Liver (tissue), 9 donors: ENCODE measurements around the gene ACD. TPM values are rescaled to one million over a fixed set of nuclear protein-coding genes. Genes with fewer than 3 reads are reported as not detected.

Experiments used
- DNase-seq: peaks from one replicate; pipeline ENCODE4 v3.0.0-alpha.2; 2017; ENCODE audit warnings: low spot score
- H3K27ac ChIP-seq, 2 donors: one replicate each; pipeline ENCODE4 v1.7.0; 2013; ENCODE audit warnings: inconsistent platforms in 2 of 2, low read length in 2 of 2, control low read depth in 1 of 2, low read depth in 1 of 2, mild to moderate bottlenecking in 1 of 2
- H3K27me3 ChIP-seq, 4 donors: one replicate each; pipeline versions ENCODE4 v1.6.1 to v1.7.0; 2013; ENCODE audit warnings: low read length in 3 of 4, inconsistent platforms in 1 of 4, mild to moderate bottlenecking in 1 of 4, moderate library complexity in 1 of 4; ENCODE audit not compliant: control insufficient read depth in 4 of 4, insufficient read depth in 4 of 4
- H3K36me3 ChIP-seq, 4 donors: one replicate each; pipeline versions ENCODE4 v1.6.1 to v1.7.0; 2013; ENCODE audit warnings: low read length in 3 of 4, mild to moderate bottlenecking in 3 of 4, low read depth in 1 of 4, moderate library complexity in 1 of 4; ENCODE audit not compliant: control insufficient read depth in 4 of 4, insufficient read depth in 3 of 4
- H3K4me1 ChIP-seq, 4 donors: one replicate each; pipeline versions ENCODE4 v1.6.1 to v1.7.0; 2013; ENCODE audit warnings: low read length in 3 of 4, mild to moderate bottlenecking in 3 of 4, moderate library complexity in 1 of 4; ENCODE audit not compliant: control insufficient read depth in 4 of 4, insufficient read depth in 4 of 4
- H3K4me3 ChIP-seq, 3 donors: one replicate each; pipeline versions ENCODE4 v1.6.1 to v1.7.0; 2013; ENCODE audit warnings: low read length in 3 of 3, control low read depth in 1 of 3, low read depth in 1 of 3, mild to moderate bottlenecking in 1 of 3
- H3K9ac ChIP-seq, 2 donors: one replicate each; pipeline ENCODE4 v1.7.0; 2013; ENCODE audit warnings: low read length in 2 of 2, mild to moderate bottlenecking in 2 of 2, moderate library complexity in 2 of 2, control low read depth in 1 of 2, low read depth in 1 of 2
- H3K9me3 ChIP-seq, 4 donors: one replicate each; pipeline versions ENCODE4 v1.6.1 to v1.7.0; 2013; ENCODE audit warnings: low read length in 3 of 4; ENCODE audit not compliant: control insufficient read depth in 4 of 4
- EGR1 ChIP-seq, 2 donors: IDR thresholded peaks; 2 replicates each; pipeline ENCODE4 v1.6.1; 2016 to 2018; ENCODE audit warnings: antibody characterized with exemption in 2 of 2, low read depth in 2 of 2
- FOXA2 ChIP-seq: IDR thresholded peaks from 2 replicates; pipeline ENCODE4 v1.6.1; 2016; ENCODE audit warnings: antibody characterized with exemption
- GABPA ChIP-seq, 2 donors: IDR thresholded peaks in 1 of 2; conservative IDR thresholded peaks in 1 of 2; 2 replicates each; pipeline ENCODE4 v1.6.1; 2016; ENCODE audit warnings: antibody characterized with exemption in 2 of 2, mild to moderate bottlenecking in 1 of 2, moderate library complexity in 1 of 2
- HNF4A ChIP-seq, 2 donors: conservative IDR thresholded peaks; 2 replicates each; pipeline ENCODE4 v1.6.1; 2016; ENCODE audit warnings: antibody characterized with exemption in 2 of 2, mild to moderate bottlenecking in 2 of 2
- HNF4G ChIP-seq: IDR thresholded peaks from 2 replicates; pipeline ENCODE4 v1.6.1; 2016; ENCODE audit warnings: antibody characterized with exemption
- JUND ChIP-seq, 2 donors: IDR thresholded peaks; 2 replicates each; pipeline ENCODE4 v1.6.1; 2016; ENCODE audit warnings: antibody characterized with exemption in 2 of 2
- NR2F2 ChIP-seq: IDR thresholded peaks from 2 replicates; pipeline ENCODE4 v1.6.1; 2016; ENCODE audit warnings: antibody characterized with exemption
- RAD21 ChIP-seq, 2 donors: IDR thresholded peaks; 2 replicates each; pipeline ENCODE4 v1.6.1; 2016; ENCODE audit warnings: antibody characterized with exemption in 2 of 2, mild to moderate bottlenecking in 2 of 2
- REST ChIP-seq: IDR thresholded peaks from 2 replicates; pipeline ENCODE4 v1.6.1; 2016; ENCODE audit warnings: antibody characterized with exemption, mild to moderate bottlenecking
- RXRA ChIP-seq, 2 donors: IDR thresholded peaks; 2 replicates each; pipeline ENCODE4 v1.6.1; 2017 to 2018; ENCODE audit warnings: antibody characterized with exemption in 2 of 2, mild to moderate bottlenecking in 1 of 2
- TAF1 ChIP-seq: conservative IDR thresholded peaks from 2 replicates; pipeline ENCODE4 v1.6.1; 2016; ENCODE audit warnings: antibody characterized with exemption, mild to moderate bottlenecking
- YY1 ChIP-seq: IDR thresholded peaks from 2 replicates; pipeline ENCODE4 v1.6.1; 2016; ENCODE audit warnings: antibody characterized with exemption, mild to moderate bottlenecking
- ZBTB33 ChIP-seq: IDR thresholded peaks from 2 replicates; pipeline ENCODE4 v1.6.1; 2016; ENCODE audit warnings: antibody characterized with exemption
- WGBS: extraction: QIAGEN DNeasy Blood & Tissue Kit; methylation state at CpG from one replicate; pipeline ENCODE4 v1.1.7; 2013; 5-methylcytosine and 5-hydroxymethylcytosine counted together
- polyA plus RNA-seq, 2 donors: library from polyadenylated mRNA; stranded (reverse) in 1 of 2; unstranded in 1 of 2; fragments of 200-250 nt in 1 of 2; fragments of >200 nt in 1 of 2; fragmentation: Nextera tagmentation in 1 of 2; extraction: Ambion mirVana in 1 of 2; gene quantifications; one replicate each; pipeline versions ENCODE4 v1.2.1 to v1.2.3, GENCODE V29; 2013 to 2015
- total RNA-seq, 2 donors: library from RNA; depleted of rRNA; stranded (reverse); fragments of >200 nt; gene quantifications; one replicate each; pipeline ENCODE4 v1.2.3, GENCODE V29; 2014
- TF ChIP-seq, protein P1 (sequence below): IDR thresholded peaks from 2 replicates; pipeline ENCODE4 v1.6.1; 2016; ENCODE audit warnings: antibody characterized with exemption
- TF ChIP-seq, protein P2 (sequence below): fragments of 150-350 bp; IDR thresholded peaks from 2 replicates; pipeline ENCODE4 v1.5.1; 2017; ENCODE audit warnings: improper control_type of control experiment, low read depth, low read length; ENCODE audit not compliant: missing input control
- donor health status: healthy.
- donor health status: healthy.
- donor health status: healthy.
- donor health status: healthy.
- donor health status: healthy.

The ACD gene
- total and polyA plus RNA-seq, 4 donors, result 4.3 to 5.6 (median 5.1) TPM

DNA sequence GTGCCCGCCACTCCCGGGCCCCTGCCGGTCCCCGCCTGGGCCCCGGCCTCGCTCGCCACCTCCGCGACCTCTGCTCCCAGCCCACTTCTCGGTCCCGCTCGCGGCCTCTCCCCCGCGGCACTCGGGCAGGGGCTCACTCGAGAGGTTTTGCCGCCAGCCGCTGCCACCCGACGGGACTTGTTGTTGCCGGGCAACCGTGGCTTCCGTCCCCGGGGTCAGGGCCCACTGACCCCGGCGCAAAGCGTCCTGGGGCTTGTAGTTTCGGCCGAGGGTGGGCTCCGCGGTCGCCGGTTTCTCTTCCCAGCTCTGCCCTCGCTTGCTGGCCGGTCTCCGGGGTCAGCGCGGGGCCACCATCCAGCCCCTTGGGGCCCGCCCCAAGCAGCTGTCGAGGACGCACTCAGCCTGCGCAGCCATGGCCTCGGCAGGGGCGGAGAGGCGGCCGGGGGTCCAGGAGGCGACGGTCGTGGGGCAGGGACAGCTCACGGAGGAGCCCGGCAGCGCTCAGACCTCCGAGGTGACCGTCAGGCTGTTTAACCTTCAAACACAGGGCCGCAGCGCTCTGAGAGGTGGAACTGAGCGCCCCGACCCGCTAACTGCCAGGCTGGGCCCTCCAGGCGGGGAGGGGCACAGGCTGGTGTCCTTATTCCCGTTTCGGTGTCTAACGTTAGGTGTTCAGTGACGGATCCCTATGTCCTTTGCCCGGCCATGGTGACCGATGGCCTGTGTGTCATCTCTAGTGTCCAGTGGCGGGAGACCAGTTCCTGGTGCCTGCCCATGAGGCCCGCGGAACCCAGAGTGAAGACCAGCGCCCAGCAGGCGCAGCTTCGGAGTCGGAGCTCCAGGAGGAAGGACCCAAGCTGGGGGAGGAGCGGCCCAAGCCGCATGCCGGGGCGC, 6.7 kb upstream of the ACD start, which contains the start of the genes C16orf86 and ENKD1:
Gene C16orf86, plus strand, starts transcription at position 256 of the 894 bp plus-strand sequence. Its CDS starts 157 bp downstream, at position 413.
Gene ENKD1, minus strand, starts transcription at position 192 of the 894 bp plus-strand sequence. CDS start 308 bp downstream, outside the sequence.
- peak; percentile 81 for DNase-seq
- TF ChIP-seq NR2F2, result peak; percentile 71
- peak in 1 of 2 donors; percentile 75 for TF ChIP-seq GABPA (IDR thresholded peaks at IDR 0.05 in 1 of 2, conservative IDR thresholded peaks at IDR 0.05 in 1 of 2)
- TF ChIP-seq YY1, result peak; percentile 10
- TF ChIP-seq EGR1 (IDR thresholded peaks at IDR 0.05; ENCODE audit: low read depth in 2 of 2), result no peak
- TF ChIP-seq REST, result no peak

DNA sequence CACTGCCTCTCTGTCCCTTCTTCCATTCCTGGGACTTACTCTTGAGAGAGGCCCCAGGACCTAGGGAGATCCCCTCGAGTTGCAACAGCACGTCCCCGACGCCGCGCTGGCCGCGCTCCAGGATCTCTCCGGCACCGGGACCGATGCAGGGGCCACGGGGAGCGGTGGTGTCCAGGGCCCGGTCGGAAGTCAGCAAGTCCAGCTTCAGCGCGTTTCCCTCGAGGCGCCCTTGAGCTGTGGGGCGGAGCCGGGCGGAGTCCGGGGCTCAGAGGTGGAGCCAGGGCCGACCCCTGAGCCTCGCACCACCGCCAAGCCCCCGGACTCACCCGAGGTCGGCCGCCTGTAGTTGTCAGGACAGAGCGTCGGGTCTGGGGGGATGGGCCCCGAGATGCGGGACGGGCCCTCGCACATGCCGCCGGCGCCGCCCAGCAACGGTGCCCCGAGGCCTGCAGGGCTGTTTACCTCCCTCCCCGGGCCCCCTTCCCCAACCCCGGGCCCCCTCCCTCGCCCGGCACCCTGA, 6.0 kb upstream of the ACD start:
- Histone ChIP-seq H3K9me3 (no peaks in the 10 kb centered on the region), H3K4me3 (peak overlapping the region in 2 of 3 donors; percentile 57 to 80), H3K9ac (peak overlapping the region in 1 of 2 donors; percentile 6), H3K27me3 (no peaks in the 10 kb centered on the region), H3K4me1 (peaks cover 18 to 72% (median 49%) of the 10 kb centered on the region in 4 donors), H3K36me3 (no peaks in the 10 kb centered on the region), H3K27ac (peak overlapping the region; percentile 92 to 94)
- WGBS, result 2% methylated on average over 46 of the region's 46 CpGs
- no peak for TF ChIP-seq NR2F2
- TF ChIP-seq, protein P1, sequence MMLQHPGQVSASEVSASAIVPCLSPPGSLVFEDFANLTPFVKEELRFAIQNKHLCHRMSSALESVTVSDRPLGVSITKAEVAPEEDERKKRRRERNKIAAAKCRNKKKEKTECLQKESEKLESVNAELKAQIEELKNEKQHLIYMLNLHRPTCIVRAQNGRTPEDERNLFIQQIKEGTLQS, result no peak
- no peak for TF ChIP-seq TAF1
- no peak for TF ChIP-seq GABPA (IDR thresholded peaks at IDR 0.05 in 1 of 2, conservative IDR thresholded peaks at IDR 0.05 in 1 of 2)
- no peak for TF ChIP-seq REST
- no peak for TF ChIP-seq RXRA (IDR thresholded peaks at IDR 0.05)
- no peak for TF ChIP-seq RAD21 (IDR thresholded peaks at IDR 0.05)
- no peak for TF ChIP-seq ZBTB33
- no peak for TF ChIP-seq JUND (IDR thresholded peaks at IDR 0.05)
- TF ChIP-seq, protein P2, sequence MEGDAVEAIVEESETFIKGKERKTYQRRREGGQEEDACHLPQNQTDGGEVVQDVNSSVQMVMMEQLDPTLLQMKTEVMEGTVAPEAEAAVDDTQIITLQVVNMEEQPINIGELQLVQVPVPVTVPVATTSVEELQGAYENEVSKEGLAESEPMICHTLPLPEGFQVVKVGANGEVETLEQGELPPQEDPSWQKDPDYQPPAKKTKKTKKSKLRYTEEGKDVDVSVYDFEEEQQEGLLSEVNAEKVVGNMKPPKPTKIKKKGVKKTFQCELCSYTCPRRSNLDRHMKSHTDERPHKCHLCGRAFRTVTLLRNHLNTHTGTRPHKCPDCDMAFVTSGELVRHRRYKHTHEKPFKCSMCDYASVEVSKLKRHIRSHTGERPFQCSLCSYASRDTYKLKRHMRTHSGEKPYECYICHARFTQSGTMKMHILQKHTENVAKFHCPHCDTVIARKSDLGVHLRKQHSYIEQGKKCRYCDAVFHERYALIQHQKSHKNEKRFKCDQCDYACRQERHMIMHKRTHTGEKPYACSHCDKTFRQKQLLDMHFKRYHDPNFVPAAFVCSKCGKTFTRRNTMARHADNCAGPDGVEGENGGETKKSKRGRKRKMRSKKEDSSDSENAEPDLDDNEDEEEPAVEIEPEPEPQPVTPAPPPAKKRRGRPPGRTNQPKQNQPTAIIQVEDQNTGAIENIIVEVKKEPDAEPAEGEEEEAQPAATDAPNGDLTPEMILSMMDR, result no peak
- TF ChIP-seq HNF4G, result no peak
- no peak for TF ChIP-seq FOXA2
- no peak for TF ChIP-seq HNF4A (conservative IDR thresholded peaks at IDR 0.05)
- no peak for DNase-seq

More for the DNA sequence above, 6.7 kb upstream of the ACD start, which contains the start of the genes C16orf86 and ENKD1:
- H3K36me3 ChIP-seq, result no peaks in the 10 kb centered on the region
- peak within 1 kb of the TSS; percentile 92 to 94 for H3K27ac ChIP-seq
- H3K9ac ChIP-seq, result peak within 1 kb of the TSS; percentile 62 to 86
- H3K4me3 ChIP-seq, result peak within 1 kb of the TSS; percentile 57 to 80 (median 70)
- 4% methylated on average over 78 of the region's 78 CpGs for WGBS
- peaks cover 14 to 65% (median 45%) of the 10 kb centered on the region in 4 donors for H3K4me1 ChIP-seq
- no peaks in the 10 kb centered on the region for H3K9me3 ChIP-seq
- no peaks in the 10 kb centered on the region for H3K27me3 ChIP-seq
